HepG2 (cell line): ENCODE data around the gene MGAT4D. TPM values are rescaled to one million over a fixed set of nuclear protein-coding genes. Genes with fewer than 3 reads are reported as not detected.
A peak's percentile ranks its signal among the peaks of the same experiment; 100 is the strongest.

Experiments
- AKNA ChIP-seq: sonication (generic); formaldehyde crosslinking; IDR thresholded peaks from 2 replicates; pipeline ENCODE4 v1.4.0; 2020; ENCODE audit warnings: missing genetic modification reagents, borderline replicate concordance
- FIP1L1 ChIP-seq: fragments of 200-400 bp; formaldehyde crosslinking; IDR thresholded peaks from 2 replicates; pipeline ENCODE4 v1.6.1; 2018; ENCODE audit warnings: low read depth, mild to moderate bottlenecking, low read length, moderate library complexity, borderline replicate concordance; ENCODE audit not compliant: insufficient read depth
- GMEB1 ChIP-seq: sonication (generic); formaldehyde crosslinking; IDR thresholded peaks from 2 replicates; pipeline ENCODE4 v1.5.1; 2020; ENCODE audit warnings: missing genetic modification reagents, mild to moderate bottlenecking, borderline replicate concordance
- KLF12 ChIP-seq: sonication (generic); formaldehyde crosslinking; IDR thresholded peaks from 2 replicates; pipeline ENCODE4 v1.4.0; 2020; ENCODE audit warnings: missing genetic modification reagents, borderline replicate concordance
- LBX2 ChIP-seq: sonication (generic); formaldehyde crosslinking; IDR thresholded peaks from 2 replicates; pipeline ENCODE4 v1.5.0; 2020; ENCODE audit warnings: missing genetic modification reagents, mild to moderate bottlenecking, borderline replicate concordance
- MEIS1 ChIP-seq: sonication (generic); formaldehyde crosslinking; IDR thresholded peaks from 2 replicates; pipeline ENCODE4 v1.9.0; 2021; ENCODE audit warnings: mild to moderate bottlenecking, missing genetic modification reagents, moderate library complexity, borderline replicate concordance
- NR3C1 ChIP-seq: sonication (generic); formaldehyde crosslinking; IDR thresholded peaks from 2 replicates; pipeline ENCODE4 v1.4.0; 2020; ENCODE audit warnings: missing genetic modification reagents
- PHF21A ChIP-seq: sonication (generic); formaldehyde crosslinking; IDR thresholded peaks from 2 replicates; pipeline ENCODE4 v1.5.0; 2020; ENCODE audit warnings: mild to moderate bottlenecking, missing genetic modification reagents
- PHF8 ChIP-seq: sonication (generic); formaldehyde crosslinking; IDR thresholded peaks from 2 replicates; pipeline ENCODE4 v1.5.0; 2020; ENCODE audit warnings: missing genetic modification reagents
- SKI ChIP-seq: fragments of 450-650 bp; IDR thresholded peaks from one replicate; pipeline ENCODE4 v1.6.1; 2018; ENCODE audit warnings: mild to moderate bottlenecking; ENCODE audit not compliant: partially characterized antibody
- TARDBP ChIP-seq: sonication (generic); formaldehyde crosslinking; IDR thresholded peaks from 2 replicates; pipeline ENCODE4 v1.8.0; 2022; ENCODE audit warnings: mild to moderate bottlenecking, missing genetic modification reagents
- ZBTB7A ChIP-seq: sonication (generic); formaldehyde crosslinking; IDR thresholded peaks from 2 replicates; pipeline ENCODE4 v1.8.0; 2022; ENCODE audit warnings: mild to moderate bottlenecking, missing genetic modification reagents
- ZFP62 ChIP-seq: sonication (generic); formaldehyde crosslinking; IDR thresholded peaks from 2 replicates; pipeline ENCODE4 v1.4.0; 2020; ENCODE audit warnings: missing genetic modification reagents
- ZNF276 ChIP-seq: sonication (generic); formaldehyde crosslinking; IDR thresholded peaks from 2 replicates; pipeline ENCODE4 v1.4.0; 2020; ENCODE audit warnings: mild to moderate bottlenecking, low read depth, missing genetic modification reagents
- ZNF326 ChIP-seq: sonication (generic); formaldehyde crosslinking; IDR thresholded peaks from 2 replicates; pipeline ENCODE4 v1.4.0; 2020; ENCODE audit warnings: missing genetic modification reagents, borderline replicate concordance
- ZNF337 ChIP-seq: sonication (generic); formaldehyde crosslinking; IDR thresholded peaks from 2 replicates; pipeline ENCODE4 v1.5.1; 2020; ENCODE audit warnings: missing genetic modification reagents, low read depth, mild to moderate bottlenecking, borderline replicate concordance
- ZNF768 ChIP-seq: sonication (generic); formaldehyde crosslinking; IDR thresholded peaks from 2 replicates; pipeline ENCODE4 v1.4.0; 2020; ENCODE audit warnings: missing genetic modification reagents
- ZNF777 ChIP-seq: sonication (generic); formaldehyde crosslinking; IDR thresholded peaks from 2 replicates; pipeline ENCODE4 v1.4.0; 2020; ENCODE audit warnings: missing genetic modification reagents
- ZSCAN25 ChIP-seq: sonication (generic); formaldehyde crosslinking; IDR thresholded peaks from 2 replicates; pipeline ENCODE4 v1.8.0; 2022; ENCODE audit warnings: mild to moderate bottlenecking, missing genetic modification reagents
- polyA plus RNA-seq, 8 experiments: library from polyadenylated mRNA; depleted of rRNA in 3 of 8; stranded (reverse) in 7 of 8; unstranded in 1 of 8; fragments of >200 nt; fragmentation: Illumina TruSeq in 4 of 8; extraction: Trizol in 4 of 8; gene quantifications; 2 replicates each; pipeline versions ENCODE4 v1.2.1 to v1.2.3, GENCODE V29; 2011 to 2016; ENCODE audit warnings: low read depth in 4 of 8, missing spikeins in 1 of 8, mixed read lengths in 1 of 8; ENCODE audit not compliant: insufficient read depth in 1 of 8
- total RNA-seq, 5 experiments: library from RNA; depleted of rRNA; stranded (reverse); fragments of >200 nt; fragmentation: Illumina TruSeq; extraction: Trizol; gene quantifications; 2 replicates each; pipeline ENCODE4 v1.2.3, GENCODE V29; 2016; ENCODE audit warnings: low read depth in 1 of 5

The MGAT4D gene
- total and polyA plus RNA-seq, 2 of the 13 experiments (the other 11 are each of a cell fraction or from before 2014, with no cell fraction given), result not detected

- TF ChIP-seq ZNF276 (CRISPR knock-in tag) (no peak), NR3C1 (CRISPR knock-in tag) (no peak), TARDBP (CRISPR knock-in tag) (0 out of 2 replicates have a peak, but pooled peaks have one; percentile 35), KLF12 (no peak), MEIS1 (CRISPR knock-in tag) (no peak), PHF21A (CRISPR knock-in tag) (no peak), ZNF326 (CRISPR knock-in tag) (no peak), GMEB1 (CRISPR knock-in tag) (no peak), FIP1L1 (no peak), SKI (no peak), ZSCAN25 (no peak), ZNF337 (CRISPR knock-in tag) (no peak), ZFP62 (CRISPR knock-in tag) (no peak), ZNF777 (CRISPR knock-in tag) (no peak), PHF8 (CRISPR knock-in tag) (no peak), ZBTB7A (CRISPR knock-in tag) (no peak), LBX2 (CRISPR knock-in tag) (no peak), ZNF768 (no peak), AKNA (CRISPR knock-in tag) (no peak)
Measured at GRCh38 chr4:140529434-140529833, 31.3 kb upstream of the MGAT4D start (continued).
